HEK293 (cell line): ENCODE results near the gene TBC1D22A.

Experiments
- AEBP2 ChIP-seq: fragments of 450-650 bp; formaldehyde crosslinking; IDR thresholded peaks from 2 replicates; pipeline ENCODE4 v1.5.1; 2016; ENCODE audit warnings: missing biosample characterization, missing genetic modification characterization, borderline replicate concordance
- EGR2 ChIP-seq: fragments of 450-650 bp; formaldehyde crosslinking; IDR thresholded peaks from 2 replicates; pipeline ENCODE4 v1.5.1; 2016; ENCODE audit warnings: low read depth, missing biosample characterization, missing genetic modification characterization
- FEZF1 ChIP-seq: fragments of 450-650 bp; formaldehyde crosslinking; IDR thresholded peaks from 2 replicates; pipeline ENCODE4 v1.5.1; 2016; ENCODE audit warnings: missing biosample characterization, missing genetic modification characterization
- KLF16 ChIP-seq: fragments of 450-650 bp; formaldehyde crosslinking; IDR thresholded peaks from 2 replicates; pipeline ENCODE4 v1.5.1; 2017; ENCODE audit warnings: missing biosample characterization, missing genetic modification characterization
- KLF9 ChIP-seq: fragments of 450-650 bp; formaldehyde crosslinking; IDR thresholded peaks from 2 replicates; pipeline ENCODE4 v1.5.1; 2016; ENCODE audit warnings: missing biosample characterization, missing genetic modification characterization, low read depth
- REPIN1 ChIP-seq: fragments of 450-650 bp; formaldehyde crosslinking; IDR thresholded peaks from 2 replicates; pipeline ENCODE4 v1.5.1; 2017; ENCODE audit warnings: missing biosample characterization, missing genetic modification characterization, low read depth
- REST ChIP-seq: fragments of 450-650 bp; formaldehyde crosslinking; IDR thresholded peaks from 2 replicates; pipeline ENCODE4 v1.5.1; 2016; ENCODE audit warnings: missing biosample characterization, missing genetic modification characterization
- SP7 ChIP-seq: fragments of 450-650 bp; formaldehyde crosslinking; IDR thresholded peaks from 2 replicates; pipeline ENCODE4 v1.5.1; 2016; ENCODE audit warnings: missing biosample characterization, missing genetic modification characterization
- ZBTB17 ChIP-seq: fragments of 450-650 bp; formaldehyde crosslinking; IDR thresholded peaks from 2 replicates; pipeline ENCODE4 v1.5.1; 2016; ENCODE audit warnings: missing biosample characterization, missing genetic modification characterization
- ZBTB20 ChIP-seq: fragments of 450-650 bp; formaldehyde crosslinking; IDR thresholded peaks from 2 replicates; pipeline ENCODE4 v1.5.1; 2016; ENCODE audit warnings: missing biosample characterization, missing genetic modification characterization
- ZBTB44 ChIP-seq: fragments of 450-650 bp; IDR thresholded peaks from 2 replicates; pipeline ENCODE4 v1.5.1; 2018; ENCODE audit warnings: missing biosample characterization, mild to moderate bottlenecking, missing genetic modification characterization
- ZBTB48 ChIP-seq: fragments of 450-650 bp; formaldehyde crosslinking; IDR thresholded peaks from 2 replicates; pipeline ENCODE4 v1.5.1; 2016; ENCODE audit warnings: missing biosample characterization, missing genetic modification characterization
- ZFHX2 ChIP-seq: fragments of 450-650 bp; formaldehyde crosslinking; conservative IDR thresholded peaks from 2 replicates; pipeline ENCODE4 v1.5.1; 2016; ENCODE audit warnings: missing biosample characterization, missing genetic modification characterization
- ZIC2 ChIP-seq: fragments of 450-650 bp; formaldehyde crosslinking; IDR thresholded peaks from 2 replicates; pipeline ENCODE4 v1.5.1; 2016; ENCODE audit warnings: missing biosample characterization, missing genetic modification characterization
- ZNF10 ChIP-seq: fragments of 450-650 bp; formaldehyde crosslinking; IDR thresholded peaks from 2 replicates; pipeline ENCODE4 v1.5.1; 2017; ENCODE audit warnings: missing biosample characterization, missing genetic modification characterization
- ZNF138 ChIP-seq: fragments of 450-650 bp; formaldehyde crosslinking; IDR thresholded peaks from 2 replicates; pipeline ENCODE4 v1.5.1; 2016; ENCODE audit warnings: missing biosample characterization, missing genetic modification characterization, borderline replicate concordance
- ZNF140 ChIP-seq: fragments of 450-650 bp; formaldehyde crosslinking; IDR thresholded peaks from 2 replicates; pipeline ENCODE4 v1.5.1; 2016; ENCODE audit warnings: missing biosample characterization, missing genetic modification characterization
- ZNF184 ChIP-seq: fragments of 450-650 bp; IDR thresholded peaks from 2 replicates; pipeline ENCODE4 v1.5.1; 2018; ENCODE audit warnings: missing biosample characterization, mild to moderate bottlenecking, missing genetic modification characterization
- ZNF19 ChIP-seq: fragments of 450-650 bp; formaldehyde crosslinking; IDR thresholded peaks from 2 replicates; pipeline ENCODE4; 2016; ENCODE audit warnings: missing biosample characterization, missing genetic modification characterization, low read depth
- ZNF248 ChIP-seq: fragments of 450-650 bp; formaldehyde crosslinking; IDR thresholded peaks from 2 replicates; pipeline ENCODE4 v1.5.1; 2017; ENCODE audit warnings: missing biosample characterization, missing genetic modification characterization
- ZNF302 ChIP-seq: fragments of 450-650 bp; formaldehyde crosslinking; IDR thresholded peaks from 2 replicates; pipeline ENCODE4 v1.5.1; 2016; ENCODE audit warnings: missing biosample characterization, missing genetic modification characterization, low read depth
- ZNF513 ChIP-seq: fragments of 450-650 bp; IDR thresholded peaks from 2 replicates; pipeline ENCODE4 v1.5.1; 2018; ENCODE audit warnings: missing biosample characterization, missing genetic modification characterization
- ZNF544 ChIP-seq: fragments of 450-650 bp; formaldehyde crosslinking; IDR thresholded peaks from 2 replicates; pipeline ENCODE4 v1.5.0; 2017; ENCODE audit warnings: missing biosample characterization, missing genetic modification characterization
- ZNF558 ChIP-seq: fragments of 450-650 bp; formaldehyde crosslinking; IDR thresholded peaks from 2 replicates; pipeline ENCODE4 v1.5.1; 2016; ENCODE audit warnings: missing biosample characterization, missing genetic modification characterization
- ZNF654 ChIP-seq: fragments of 450-650 bp; formaldehyde crosslinking; IDR thresholded peaks from 2 replicates; pipeline ENCODE4 v1.5.1; 2016; ENCODE audit warnings: low read depth, missing biosample characterization, missing genetic modification characterization
- ZNF707 ChIP-seq: fragments of 450-650 bp; formaldehyde crosslinking; IDR thresholded peaks from 2 replicates; pipeline ENCODE4 v1.5.1; 2016; ENCODE audit warnings: missing biosample characterization, missing genetic modification characterization
- ZNF76 ChIP-seq: fragments of 450-650 bp; formaldehyde crosslinking; IDR thresholded peaks from 2 replicates; pipeline ENCODE4; 2016; ENCODE audit warnings: low read depth, missing biosample characterization, missing genetic modification characterization, borderline replicate concordance
- ZNF768 ChIP-seq: fragments of 450-650 bp; formaldehyde crosslinking; IDR thresholded peaks from 2 replicates; pipeline ENCODE4 v1.5.1; 2018; ENCODE audit warnings: missing biosample characterization, mild to moderate bottlenecking, missing genetic modification characterization
- ZNF777 ChIP-seq: fragments of 450-650 bp; formaldehyde crosslinking; IDR thresholded peaks from 2 replicates; pipeline ENCODE4 v1.5.1; 2017; ENCODE audit warnings: missing biosample characterization, missing genetic modification characterization, borderline replicate concordance
- ZNF785 ChIP-seq: fragments of 450-650 bp; formaldehyde crosslinking; IDR thresholded peaks from 2 replicates; pipeline ENCODE4 v1.5.1; 2016; ENCODE audit warnings: missing biosample characterization, missing genetic modification characterization
- ZSCAN5A ChIP-seq: fragments of 450-650 bp; formaldehyde crosslinking; IDR thresholded peaks from 2 replicates; pipeline ENCODE4 v1.5.1; 2016; ENCODE audit warnings: missing biosample characterization, missing genetic modification characterization

The TBC1D22A gene

GRCh38 chr22:47221840-47222615 is 459.6 kb downstream of the TBC1D22A start (continued):
- TF ChIP-seq ZNF302 (tag by site-specific recombination) (no peak), ZNF544 (tag by site-specific recombination) (no peak), FEZF1 (tag by site-specific recombination) (peak; percentile 62; the same call in 1 of the 2 replicates), ZBTB17 (peak; percentile 45; the same call in 1 of the 2 replicates), ZBTB48 (tag by site-specific recombination) (no peak), ZNF19 (no peak), REPIN1 (tag by site-specific recombination) (no peak), SP7 (peak; percentile 62; the same call in 1 of the 2 replicates), ZNF140 (tag by site-specific recombination) (no peak), KLF9 (tag by site-specific recombination) (no peak), ZNF785 (tag by site-specific recombination) (no peak), ZNF76 (tag by site-specific recombination) (no peak), ZFHX2 (tag by site-specific recombination) (no peak), ZNF138 (tag by site-specific recombination) (no peak), ZNF777 (tag by site-specific recombination) (no peak), ZSCAN5A (no peak), ZNF513 (tag by site-specific recombination) (no peak), KLF16 (no peak), ZNF10 (tag by site-specific recombination) (no peak), AEBP2 (no peak), ZNF707 (tag by site-specific recombination) (no peak), ZIC2 (tag by site-specific recombination) (peak; percentile 98), ZBTB20 (tag by site-specific recombination) (no peak), ZNF768 (tag by site-specific recombination) (no peak), REST (no peak), ZNF558 (tag by site-specific recombination) (no peak), ZBTB44 (tag by site-specific recombination) (no peak), ZNF184 (tag by site-specific recombination) (no peak), ZNF248 (tag by site-specific recombination) (no peak), ZNF654 (tag by site-specific recombination) (no peak), EGR2 (tag by site-specific recombination) (no peak)
